Suprapubic skin (tissue), 3 donors: ENCODE measurements around the gene ZNF467.

Experiments
- POLR2A ChIP-seq, 2 donors: fragments of 450-650 bp; IDR thresholded peaks; one replicate each; pipeline ENCODE4 v1.6.1; 2017; ENCODE audit warnings: antibody characterized with exemption in 2 of 2, mild to moderate bottlenecking in 2 of 2, moderate library complexity in 2 of 2
- TF ChIP-seq, protein P1 (sequence below), 2 donors: fragments of 200-600 bp in 1 of 2; fragments of 450-650 bp in 1 of 2; sonication (generic) in 1 of 2; IDR thresholded peaks; one replicate each; pipeline ENCODE4 v1.5.1; 2016 to 2019; ENCODE audit warnings: antibody characterized with exemption in 2 of 2, mild to moderate bottlenecking in 1 of 2, moderate library complexity in 1 of 2

DNA sequence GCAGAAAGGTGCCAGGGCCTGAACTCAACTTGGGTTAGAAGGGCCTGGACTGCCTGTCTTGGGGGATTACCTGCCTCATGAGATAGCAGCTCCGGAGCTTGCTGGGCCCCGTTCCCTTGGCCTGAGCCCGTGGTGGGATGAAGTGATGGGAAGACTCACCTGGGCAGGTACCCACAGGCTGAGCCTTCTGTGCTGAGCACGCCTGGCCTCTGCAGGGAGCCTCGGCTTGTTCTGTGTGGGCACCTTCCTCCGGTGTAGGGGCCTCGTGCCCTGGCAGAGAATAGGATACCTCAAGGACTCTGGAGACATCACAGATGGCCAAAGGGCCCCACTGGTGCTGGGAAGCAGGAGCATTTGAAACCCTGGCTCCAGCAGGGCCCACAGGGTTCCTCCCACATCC, 4.5 kb downstream of the ZNF467 start:
- TF ChIP-seq, protein P1, sequence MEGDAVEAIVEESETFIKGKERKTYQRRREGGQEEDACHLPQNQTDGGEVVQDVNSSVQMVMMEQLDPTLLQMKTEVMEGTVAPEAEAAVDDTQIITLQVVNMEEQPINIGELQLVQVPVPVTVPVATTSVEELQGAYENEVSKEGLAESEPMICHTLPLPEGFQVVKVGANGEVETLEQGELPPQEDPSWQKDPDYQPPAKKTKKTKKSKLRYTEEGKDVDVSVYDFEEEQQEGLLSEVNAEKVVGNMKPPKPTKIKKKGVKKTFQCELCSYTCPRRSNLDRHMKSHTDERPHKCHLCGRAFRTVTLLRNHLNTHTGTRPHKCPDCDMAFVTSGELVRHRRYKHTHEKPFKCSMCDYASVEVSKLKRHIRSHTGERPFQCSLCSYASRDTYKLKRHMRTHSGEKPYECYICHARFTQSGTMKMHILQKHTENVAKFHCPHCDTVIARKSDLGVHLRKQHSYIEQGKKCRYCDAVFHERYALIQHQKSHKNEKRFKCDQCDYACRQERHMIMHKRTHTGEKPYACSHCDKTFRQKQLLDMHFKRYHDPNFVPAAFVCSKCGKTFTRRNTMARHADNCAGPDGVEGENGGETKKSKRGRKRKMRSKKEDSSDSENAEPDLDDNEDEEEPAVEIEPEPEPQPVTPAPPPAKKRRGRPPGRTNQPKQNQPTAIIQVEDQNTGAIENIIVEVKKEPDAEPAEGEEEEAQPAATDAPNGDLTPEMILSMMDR (IDR thresholded peaks at IDR 0.05): no peak
- no peak for TF ChIP-seq POLR2A (IDR thresholded peaks at IDR 0.05)
